Measurements from ENCODE around the gene KSR2.

Gene KSR2

DNA sequence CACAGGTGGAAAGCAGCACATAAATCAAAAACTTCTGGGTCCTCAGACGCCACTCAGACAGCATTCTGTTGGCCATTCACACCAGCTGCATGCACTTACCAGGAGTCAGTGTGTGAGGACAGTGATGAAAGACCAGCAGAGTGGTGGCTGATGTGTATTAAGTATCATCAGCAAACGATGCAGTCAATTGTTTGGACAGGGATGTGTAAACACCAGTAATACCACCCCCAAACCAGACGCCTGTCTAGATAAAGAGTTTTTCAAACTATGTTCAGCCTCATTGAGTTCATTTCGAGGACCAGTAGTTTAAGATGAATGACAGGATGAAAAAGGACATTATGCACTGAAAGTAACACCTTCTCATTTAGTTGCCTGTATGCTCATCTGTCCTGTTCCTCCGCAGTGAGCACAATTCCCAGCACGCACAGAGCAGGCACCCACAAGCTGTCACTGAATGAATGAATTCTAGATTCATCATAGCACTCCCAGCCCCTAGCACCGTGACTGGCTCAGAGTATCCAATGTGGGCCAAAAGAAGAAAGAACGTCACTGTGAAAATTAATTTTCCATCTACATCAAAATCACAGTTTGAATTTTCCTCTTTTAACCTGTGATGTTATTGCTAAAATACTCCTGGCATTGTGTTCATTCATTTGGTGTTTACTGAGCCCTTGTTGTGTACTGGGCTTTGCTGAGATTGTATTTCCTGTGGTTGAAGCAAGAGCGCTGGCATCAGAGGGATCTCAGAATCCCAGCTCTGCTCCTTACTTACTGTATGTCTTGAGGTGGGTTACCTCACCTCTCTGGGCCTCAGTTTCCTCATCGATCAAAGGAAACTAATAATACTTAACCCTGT is 482.6 kb downstream of the KSR2 start:
- DNase-seq (ENCODE audit: low read depth): no peak
- TF ChIP-seq, protein P1, sequence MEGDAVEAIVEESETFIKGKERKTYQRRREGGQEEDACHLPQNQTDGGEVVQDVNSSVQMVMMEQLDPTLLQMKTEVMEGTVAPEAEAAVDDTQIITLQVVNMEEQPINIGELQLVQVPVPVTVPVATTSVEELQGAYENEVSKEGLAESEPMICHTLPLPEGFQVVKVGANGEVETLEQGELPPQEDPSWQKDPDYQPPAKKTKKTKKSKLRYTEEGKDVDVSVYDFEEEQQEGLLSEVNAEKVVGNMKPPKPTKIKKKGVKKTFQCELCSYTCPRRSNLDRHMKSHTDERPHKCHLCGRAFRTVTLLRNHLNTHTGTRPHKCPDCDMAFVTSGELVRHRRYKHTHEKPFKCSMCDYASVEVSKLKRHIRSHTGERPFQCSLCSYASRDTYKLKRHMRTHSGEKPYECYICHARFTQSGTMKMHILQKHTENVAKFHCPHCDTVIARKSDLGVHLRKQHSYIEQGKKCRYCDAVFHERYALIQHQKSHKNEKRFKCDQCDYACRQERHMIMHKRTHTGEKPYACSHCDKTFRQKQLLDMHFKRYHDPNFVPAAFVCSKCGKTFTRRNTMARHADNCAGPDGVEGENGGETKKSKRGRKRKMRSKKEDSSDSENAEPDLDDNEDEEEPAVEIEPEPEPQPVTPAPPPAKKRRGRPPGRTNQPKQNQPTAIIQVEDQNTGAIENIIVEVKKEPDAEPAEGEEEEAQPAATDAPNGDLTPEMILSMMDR (conservative IDR thresholded peaks at IDR 0.05; ENCODE audit: control insufficient read depth, insufficient read depth, low read depth, low read length): no peak
- no peak overlapping the region for H3K4me3 ChIP-seq (ENCODE audit: control insufficient read depth, low read depth, low read length)

DNA sequence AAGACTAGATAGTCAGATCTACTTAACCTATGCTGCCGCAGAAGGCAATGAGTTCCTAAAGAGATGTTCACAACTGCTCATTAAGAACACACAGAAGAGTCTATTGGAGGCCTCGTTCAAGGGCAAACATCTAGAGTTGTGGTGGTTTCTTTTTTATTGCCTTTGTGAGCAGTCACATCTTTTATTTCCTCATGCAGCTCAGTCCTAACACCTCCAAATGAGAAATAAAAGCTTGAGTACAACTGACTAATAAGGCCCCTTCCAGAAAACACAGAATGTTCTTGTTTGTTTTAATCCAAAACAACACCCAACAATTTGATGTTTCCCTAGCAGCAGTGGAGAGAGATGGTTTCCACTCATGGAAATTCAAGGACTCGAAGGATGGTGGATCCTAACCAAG is 483.9 kb downstream of the KSR2 start:
- H3K4me3 ChIP-seq (ENCODE audit: control insufficient read depth, low read depth, low read length): no peak overlapping the region
- TF ChIP-seq, protein P1 (conservative IDR thresholded peaks at IDR 0.05; ENCODE audit: control insufficient read depth, insufficient read depth, low read depth, low read length): no peak

DNA sequence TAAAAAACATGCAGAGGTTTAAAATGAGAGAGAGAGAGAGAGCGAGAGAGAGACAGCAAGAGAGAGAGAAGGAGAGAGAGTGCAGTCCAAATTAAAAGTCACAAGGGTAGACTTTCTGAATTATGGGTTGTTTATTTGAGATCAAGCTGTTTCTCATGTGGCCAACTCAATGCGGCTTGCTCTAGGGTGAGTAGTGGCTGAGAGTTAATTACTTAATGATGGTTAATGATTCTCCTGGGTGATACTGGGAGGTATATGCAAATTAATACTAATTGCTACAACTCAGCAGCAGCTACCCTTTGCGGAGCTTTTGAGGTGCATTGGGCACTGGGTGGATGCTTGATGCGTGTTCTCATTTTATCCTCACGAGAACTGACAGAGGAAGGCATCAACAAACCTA is 485.3 kb downstream of the KSR2 start:
- H3K4me3 ChIP-seq (ENCODE audit: control insufficient read depth, low read depth, low read length): no peak overlapping the region
- DNase-seq (ENCODE audit: low read depth): no peak
- TF ChIP-seq, protein P1 (conservative IDR thresholded peaks at IDR 0.05; ENCODE audit: control insufficient read depth, insufficient read depth, low read depth, low read length): no peak

More for the DNA sequence above, 483.9 kb downstream of the KSR2 start:
- DNase-seq (ENCODE audit: low read depth): no peak

- TF ChIP-seq, protein P1 (conservative IDR thresholded peaks at IDR 0.05; ENCODE audit: control insufficient read depth, insufficient read depth, low read depth, low read length): no peak
- DNase-seq (ENCODE audit: low read depth): peak; percentile 2
- H3K4me3 ChIP-seq (ENCODE audit: control insufficient read depth, low read depth, low read length): no peak overlapping the region
Measured at GRCh38 chr12:117481470-117481869, 487.3 kb downstream of the KSR2 start.

DNA sequence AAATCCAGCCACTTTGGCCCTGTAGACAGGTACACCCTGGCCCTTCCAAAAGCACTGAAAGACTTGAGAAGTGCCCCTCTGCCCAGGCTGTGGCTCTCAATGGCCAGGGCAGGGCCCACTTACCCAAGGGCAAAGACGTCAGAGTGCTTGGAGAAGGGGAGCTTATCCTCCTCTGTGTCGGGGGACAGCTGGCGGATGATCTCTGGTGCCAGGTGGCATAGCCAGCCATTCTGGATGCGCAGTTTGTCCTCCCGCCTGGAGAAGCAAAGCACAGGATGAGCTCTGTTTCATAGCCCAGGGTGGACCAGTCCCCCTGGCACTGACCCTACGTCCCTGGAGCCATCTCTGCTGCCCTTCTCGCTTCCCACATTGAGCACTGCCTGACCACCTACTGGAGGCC is 492.4 kb downstream of the KSR2 start:
- no peak overlapping the region for H3K4me3 ChIP-seq (ENCODE audit: control insufficient read depth, low read depth, low read length)
- TF ChIP-seq, protein P1 (conservative IDR thresholded peaks at IDR 0.05; ENCODE audit: control insufficient read depth, insufficient read depth, low read depth, low read length): no peak
- DNase-seq (ENCODE audit: low read depth): no peak

DNA sequence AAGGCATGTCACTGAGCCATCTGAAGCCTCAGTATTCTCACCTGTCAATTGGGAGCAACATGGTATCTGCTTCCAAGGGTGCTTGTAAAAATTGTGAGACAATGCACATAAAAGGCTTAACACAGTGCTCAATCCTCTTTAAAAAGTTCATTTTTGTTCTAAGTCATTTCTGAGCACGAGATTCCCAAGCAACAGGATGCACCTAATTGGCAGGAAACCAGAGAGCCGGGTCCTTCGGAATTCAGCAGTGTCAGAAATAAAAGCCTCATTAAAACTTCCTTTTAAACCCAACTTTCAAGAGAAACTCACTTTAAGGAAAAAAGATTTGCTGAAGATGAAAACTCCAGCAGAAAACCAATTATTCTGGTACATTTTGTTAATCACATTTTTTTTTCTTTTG is 494.9 kb downstream of the KSR2 start:
- DNase-seq (ENCODE audit: low read depth): no peak
- no peak overlapping the region for H3K4me3 ChIP-seq (ENCODE audit: control insufficient read depth, low read depth, low read length)
- TF ChIP-seq, protein P1 (conservative IDR thresholded peaks at IDR 0.05; ENCODE audit: control insufficient read depth, insufficient read depth, low read depth, low read length): no peak
